ENCODE data around the gene HNF1B. TPM values are rescaled to one million over a fixed set of nuclear protein-coding genes. Genes with fewer than 3 reads are reported as not detected.
A peak's percentile ranks its signal among the peaks of the same experiment; 100 is the strongest.

The HNF1B gene
- total RNA-seq, 2 experiments from 2014 or later: not detected

- peaks cover 31% of the 10 kb centered on the region for H3K36me3 ChIP-seq (ENCODE audit: insufficient read depth, low read length)
Measured at GRCh38 chr17:37643869-37644268, 101.0 kb downstream of the HNF1B start.

GRCh38 chr17:37643118-37643766 lies 101.6 kb downstream of the HNF1B start, which contains the start of gene DDX52:
DDX52 (minus strand) TSS chr17:37643446; CDS start chr17:37643420, 26 bp downstream.
- CTCF ChIA-PET (ENCODE audit: unreplicated experiment): no interaction called here
- no peaks in the 10 kb centered on the region for H3K9me2 ChIP-seq (ENCODE audit: insufficient read depth, low read length)
- POLR2A ChIA-PET: no interaction called here
- peaks cover 36% of the 10 kb centered on the region for H3K36me3 ChIP-seq (ENCODE audit: insufficient read depth, low read length)
- H3K4me3 ChIP-seq (ENCODE audit: low read depth, low read length, poor library complexity, severe bottlenecking): peak within 1 kb of the TSS; percentile 98
- peaks cover 17% of the 10 kb centered on the region for H3K4me1 ChIP-seq (ENCODE audit: insufficient read depth, low read length, poor library complexity, severe bottlenecking)
- H4K20me1 ChIP-seq (ENCODE audit: insufficient read depth, low read length): no peaks in the 10 kb centered on the region
- H3K79me2 ChIP-seq (ENCODE audit: insufficient read depth, low read depth, low read length): peaks cover 35% of the 10 kb centered on the region
- TF ChIP-seq EZH2phosphoT487 (IDR thresholded peaks at IDR 0.05; ENCODE audit: borderline replicate concordance, low read depth, low read length) (no peak), CTCF (conservative IDR thresholded peaks at IDR 0.05; ENCODE audit: low read length) (no peak)
- intact Hi-C loops (cut with micrococcal nuclease; ENCODE audit: unreplicated experiment): no loop called here
- BruUV-seq (replicated peaks): no TSS peak
- peak; percentile 92 for DNase-seq (ENCODE audit: low spot score)
- H3K27ac ChIP-seq (ENCODE audit: low read depth, low read length, poor library complexity, severe bottlenecking): peak within 1 kb of the TSS; percentile 47
- H2AFZ ChIP-seq (ENCODE audit: low read length): peak within 1 kb of the TSS; percentile 99
- H3K4me2 ChIP-seq (ENCODE audit: low read length): peak within 1 kb of the TSS; percentile 98
- H3K9me3 ChIP-seq (ENCODE audit: low read length): no peaks in the 10 kb centered on the region

More at GRCh38 chr17:37643869-37644268, 101.0 kb downstream of the HNF1B start:
- H3K4me1 ChIP-seq (ENCODE audit: insufficient read depth, low read length, poor library complexity, severe bottlenecking): peaks cover 17% of the 10 kb centered on the region
- H3K79me2 ChIP-seq (ENCODE audit: insufficient read depth, low read depth, low read length): peaks cover 33% of the 10 kb centered on the region
- H4K20me1 ChIP-seq (ENCODE audit: insufficient read depth, low read length): no peaks in the 10 kb centered on the region
- H3K27ac ChIP-seq (ENCODE audit: low read depth, low read length, poor library complexity, severe bottlenecking): no peak overlapping the region
- peak overlapping the region; percentile 99 for H2AFZ ChIP-seq (ENCODE audit: low read length)
- ChIA-PET CTCF (ENCODE audit: unreplicated experiment) (no interaction called here), POLR2A (no interaction called here)
- peak overlapping the region; percentile 98 for H3K4me3 ChIP-seq (ENCODE audit: low read depth, low read length, poor library complexity, severe bottlenecking)
- intact Hi-C loops (cut with micrococcal nuclease; ENCODE audit: unreplicated experiment): no loop called here
- H3K9me2 ChIP-seq (ENCODE audit: insufficient read depth, low read length): no peaks in the 10 kb centered on the region
- no peak for TF ChIP-seq EZH2phosphoT487 (IDR thresholded peaks at IDR 0.05; ENCODE audit: borderline replicate concordance, low read depth, low read length)
- no peak for TF ChIP-seq CTCF (conservative IDR thresholded peaks at IDR 0.05; ENCODE audit: low read length)
- no TSS peak for BruUV-seq (replicated peaks)
- peak overlapping the region; percentile 98 for H3K4me2 ChIP-seq (ENCODE audit: low read length)
- no peak for DNase-seq (ENCODE audit: low spot score)
- no peaks in the 10 kb centered on the region for H3K9me3 ChIP-seq (ENCODE audit: low read length)

GRCh38 chr17:37642681-37643080 lies 102.2 kb downstream of the HNF1B start:
- peaks cover 42% of the 10 kb centered on the region for H3K36me3 ChIP-seq (ENCODE audit: insufficient read depth, low read length)
- no peaks in the 10 kb centered on the region for H4K20me1 ChIP-seq (ENCODE audit: insufficient read depth, low read length)
- peak overlapping the region; percentile 99 for H2AFZ ChIP-seq (ENCODE audit: low read length)
- POLR2A ChIA-PET: no interaction called here
- H3K79me2 ChIP-seq (ENCODE audit: insufficient read depth, low read depth, low read length): peaks cover 39% of the 10 kb centered on the region
- TSS peak; percentile 83 for BruUV-seq (replicated peaks)
- H3K4me1 ChIP-seq (ENCODE audit: insufficient read depth, low read length, poor library complexity, severe bottlenecking): peaks cover 17% of the 10 kb centered on the region
- no peaks in the 10 kb centered on the region for H3K9me3 ChIP-seq (ENCODE audit: low read length)
- peak overlapping the region; percentile 98 for H3K4me2 ChIP-seq (ENCODE audit: low read length)
- CTCF ChIA-PET (ENCODE audit: unreplicated experiment): no interaction called here
- H3K9me2 ChIP-seq (ENCODE audit: insufficient read depth, low read length): no peaks in the 10 kb centered on the region
- TF ChIP-seq CTCF (conservative IDR thresholded peaks at IDR 0.05; ENCODE audit: low read length) (no peak), EZH2phosphoT487 (IDR thresholded peaks at IDR 0.05; ENCODE audit: borderline replicate concordance, low read depth, low read length) (no peak)
- H3K27ac ChIP-seq (ENCODE audit: low read depth, low read length, poor library complexity, severe bottlenecking): peak overlapping the region; percentile 47
- H3K4me3 ChIP-seq (ENCODE audit: low read depth, low read length, poor library complexity, severe bottlenecking): peak overlapping the region; percentile 98
- DNase-seq (ENCODE audit: low spot score): peak; percentile 16
- intact Hi-C loops (cut with micrococcal nuclease; ENCODE audit: unreplicated experiment): no loop called here
